NCI-H2107 treated with DMSO at 0.1 percent for 48 hours (cell line): Measurements from ENCODE around the gene RASL12.

Source experiments
- DNase-seq: peaks from one replicate; lab custom pipeline; 2025; ENCODE audit not compliant: unreplicated experiment; lab: John Stamatoyannopoulos, UW

The RASL12 gene

GRCh38 chr15:65092911-65093792 is 25.4 kb upstream of the RASL12 start:
- no peak for DNase-seq

DNA sequence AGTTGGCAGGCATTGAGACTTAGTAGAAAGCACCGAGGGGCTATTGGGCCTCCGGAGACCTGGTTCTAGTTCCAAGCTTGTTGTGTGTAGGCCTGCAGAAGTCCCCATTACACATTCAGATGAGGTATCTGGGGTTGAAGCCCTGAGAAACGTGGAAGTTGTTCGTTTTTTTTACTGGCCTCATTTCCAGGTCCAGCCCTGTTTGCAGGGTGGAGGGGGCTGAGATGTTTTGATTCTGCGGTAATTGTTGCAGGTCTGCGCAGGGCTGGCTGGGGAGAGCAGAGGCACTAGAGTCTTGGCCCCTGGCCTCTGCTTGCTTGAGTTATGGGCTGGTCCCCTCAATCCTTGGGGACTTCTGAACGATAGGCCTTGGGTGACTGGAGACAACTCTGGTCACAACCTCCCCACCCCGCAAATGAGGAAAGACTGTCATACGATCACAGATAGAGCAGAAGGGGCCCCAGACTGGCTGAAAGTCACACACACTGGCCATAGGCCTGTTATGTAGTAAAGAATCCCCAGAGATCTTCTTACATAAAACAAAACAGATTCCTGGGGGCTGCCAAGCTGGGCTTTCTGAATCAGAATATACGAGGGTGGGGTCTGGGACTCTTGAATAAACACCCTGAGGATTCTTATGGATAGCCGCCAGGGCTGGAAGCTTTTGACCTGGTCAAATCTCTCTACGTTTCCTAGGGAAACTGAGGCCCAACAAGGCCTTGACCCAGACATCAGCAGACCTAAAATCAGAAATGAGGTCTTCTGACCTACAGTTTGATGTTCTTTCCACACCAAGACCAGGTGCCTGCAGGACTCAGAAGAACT is 24.4 kb upstream of the RASL12 start:
- DNase-seq, result no peak

GRCh38 chr15:65089206-65089824 is 21.5 kb upstream of the RASL12 start:
- no peak for DNase-seq

DNA sequence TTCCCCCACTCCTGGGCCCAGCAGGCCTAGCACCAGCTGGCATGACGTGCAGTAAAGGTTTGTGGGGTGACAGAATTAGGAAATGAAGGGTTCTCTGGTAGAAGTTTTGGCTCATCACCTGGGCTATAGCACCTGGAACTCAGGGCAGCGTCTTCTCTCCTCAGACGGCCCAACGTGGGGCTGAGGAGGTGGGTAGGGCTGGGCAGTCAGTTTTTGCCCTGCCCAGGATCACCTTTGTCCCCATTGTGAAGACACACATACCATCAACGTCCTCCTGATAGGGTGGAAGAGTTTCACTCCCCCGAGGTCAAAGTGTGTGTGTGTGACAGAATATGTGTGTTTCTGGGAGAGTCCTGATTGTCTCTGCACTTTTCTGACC is 20.8 kb upstream of the RASL12 start:
- no peak for DNase-seq

DNA sequence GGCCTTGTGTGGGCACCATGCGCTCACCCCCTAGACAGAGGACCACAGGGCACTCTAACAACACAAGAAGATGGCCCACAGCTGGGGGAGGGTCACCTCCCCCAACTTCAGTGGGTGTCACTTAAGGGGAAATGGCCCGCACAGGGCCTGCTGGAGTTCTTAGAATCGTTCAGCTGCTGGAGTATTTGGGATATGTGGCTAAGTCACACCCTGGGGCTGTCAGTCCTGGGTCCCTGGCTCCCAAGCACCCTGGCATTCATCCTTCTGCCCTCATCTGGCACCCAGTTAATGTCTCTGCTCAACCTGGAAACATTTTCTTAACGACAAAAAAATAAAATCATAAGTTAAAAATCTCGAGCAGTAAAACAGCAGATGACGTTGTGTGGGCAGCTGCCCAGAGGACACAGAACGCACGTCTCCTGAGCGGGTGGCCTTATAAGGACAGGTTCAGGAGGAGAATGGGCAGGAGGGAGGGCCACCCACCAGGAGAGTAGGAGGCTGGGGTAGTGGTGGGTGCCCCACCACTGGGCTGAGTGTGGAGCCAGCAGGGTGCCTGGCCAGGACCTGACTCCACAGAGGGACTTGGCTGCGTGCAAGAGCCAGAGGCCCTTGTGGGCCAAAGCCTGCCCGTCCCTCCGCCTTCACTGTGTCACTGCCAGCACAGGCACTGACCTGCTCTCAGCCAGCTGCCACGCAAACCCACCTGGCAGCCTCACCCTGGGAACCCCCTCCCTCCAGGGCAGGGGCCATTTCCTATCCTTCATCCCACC is 20.3 kb upstream of the RASL12 start:
- no peak for DNase-seq

- DNase-seq, result peak; percentile 10
These were observed 19.6 kb upstream of the RASL12 start for GRCh38 chr15:65087411-65087810.

- no peak for DNase-seq
These were observed 18.9 kb upstream of the RASL12 start for GRCh38 chr15:65086680-65087111.

DNA sequence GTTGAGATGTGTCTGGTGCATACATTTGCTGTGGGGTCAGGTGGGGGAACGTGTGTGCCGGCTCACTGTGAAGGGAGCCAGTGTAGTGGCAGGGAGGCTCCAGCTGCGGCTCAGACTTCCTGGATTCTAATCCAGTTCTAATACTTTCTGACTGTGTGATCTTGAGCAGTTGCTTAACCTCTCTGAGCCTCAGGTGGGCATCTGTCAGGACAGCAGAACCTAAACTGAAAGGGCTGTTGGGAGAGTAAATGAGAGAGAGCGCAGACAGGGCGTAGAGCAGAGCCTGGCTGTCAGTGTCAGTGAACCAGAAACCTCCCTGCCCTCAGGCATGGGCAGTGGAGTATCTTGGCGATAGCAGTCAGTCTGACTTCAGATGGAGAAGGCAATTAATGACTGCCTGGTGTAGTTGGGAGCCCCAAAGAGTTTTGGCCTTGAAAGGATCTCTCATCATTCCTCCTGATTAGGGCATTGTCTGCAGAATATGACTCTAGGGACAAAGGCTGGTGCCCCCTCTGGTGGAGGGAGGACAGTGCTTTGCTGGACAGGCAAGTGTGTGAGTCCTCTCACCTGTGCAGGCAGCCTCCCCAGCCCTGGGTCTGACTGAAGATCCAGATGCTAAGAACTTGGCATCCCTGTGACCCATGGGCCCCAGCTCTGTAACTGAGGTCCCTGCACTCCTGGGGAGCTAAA is 18.3 kb upstream of the RASL12 start:
- DNase-seq, result no peak

DNA sequence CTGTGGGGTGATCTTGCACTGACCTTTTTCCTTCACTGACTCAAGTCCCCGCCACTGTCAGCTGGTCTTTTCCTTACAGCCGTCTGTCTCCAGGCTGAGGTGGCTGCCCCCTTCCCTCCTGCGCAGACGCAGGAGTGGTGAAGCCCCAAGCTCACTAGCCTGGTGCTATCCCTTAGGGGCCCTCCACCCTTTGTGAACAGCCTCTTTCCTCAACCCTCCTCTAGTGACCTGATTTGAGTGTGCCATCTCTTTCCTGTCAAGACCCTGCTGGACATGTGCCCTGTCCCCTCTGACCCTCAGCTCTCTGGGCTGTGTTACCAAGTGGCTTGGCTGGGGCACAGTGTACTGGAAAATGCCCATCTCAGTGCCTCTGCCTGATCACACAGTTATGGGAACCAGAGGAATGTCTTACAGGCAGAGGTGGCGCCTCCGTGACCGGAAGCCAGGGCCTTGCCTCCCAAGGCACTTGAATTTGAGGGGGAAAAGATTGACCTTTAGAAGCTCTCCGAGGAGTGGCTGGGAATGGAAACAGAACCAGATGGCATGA is 17.5 kb upstream of the RASL12 start:
- DNase-seq, result no peak

DNA sequence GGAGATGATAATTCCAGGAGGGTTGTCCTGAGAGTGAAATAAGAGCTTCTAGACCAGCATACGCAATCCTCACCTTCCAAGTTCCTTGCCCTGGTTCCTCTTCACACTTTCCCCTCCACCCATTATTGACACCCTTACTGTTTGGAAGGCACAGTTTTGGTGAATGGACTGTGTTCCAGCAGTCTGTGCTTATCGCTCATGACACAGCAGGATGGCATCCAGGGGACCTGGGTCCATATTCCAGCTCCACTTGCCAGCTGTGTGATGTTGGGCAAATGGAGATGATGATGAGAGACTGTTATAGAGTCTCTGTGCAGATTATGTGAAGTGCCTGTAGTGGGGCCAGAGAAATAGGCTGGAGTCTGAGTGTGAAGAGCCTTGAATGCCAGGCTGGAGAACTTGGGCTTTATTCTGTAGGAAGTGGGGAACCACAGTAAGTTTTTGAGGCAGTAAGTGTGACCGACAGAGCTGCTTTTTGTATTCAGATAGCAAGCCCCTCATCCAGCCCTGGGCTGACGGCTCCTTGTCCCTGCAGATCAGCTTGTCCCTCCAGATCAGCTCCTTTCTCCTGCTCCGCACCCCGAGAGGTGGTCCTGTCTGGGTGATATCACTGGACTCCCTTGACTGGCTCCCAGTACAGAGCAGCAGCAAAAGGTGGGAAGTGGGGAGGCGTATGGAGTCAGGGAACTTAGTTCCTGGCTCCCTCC is 16.9 kb upstream of the RASL12 start:
- no peak for DNase-seq

DNA sequence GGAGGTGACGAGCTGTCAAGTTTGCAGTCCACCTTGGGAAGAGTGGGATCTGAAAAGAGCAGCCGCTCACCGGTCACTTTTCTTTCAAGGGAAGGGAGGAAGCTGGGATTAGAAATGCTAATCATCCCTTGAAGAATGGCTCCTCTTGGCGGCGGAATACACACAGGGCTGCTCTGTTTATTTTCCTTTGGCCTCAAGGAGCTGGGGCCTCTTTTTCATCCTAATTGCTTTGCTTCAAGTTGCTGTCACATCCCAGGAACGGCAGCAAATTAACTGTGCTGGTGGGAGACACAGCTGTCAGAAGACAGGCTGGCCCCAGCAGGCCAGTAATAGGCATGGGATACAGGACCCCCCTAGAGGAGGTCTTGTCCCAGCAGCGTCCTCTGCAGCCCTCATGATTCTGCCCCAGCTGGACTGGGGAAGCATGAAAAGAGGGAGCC is 15.5 kb upstream of the RASL12 start:
- no peak for DNase-seq

GRCh38 chr15:65082303-65082953 is 14.6 kb upstream of the RASL12 start:
- peak; percentile 25 for DNase-seq

DNA sequence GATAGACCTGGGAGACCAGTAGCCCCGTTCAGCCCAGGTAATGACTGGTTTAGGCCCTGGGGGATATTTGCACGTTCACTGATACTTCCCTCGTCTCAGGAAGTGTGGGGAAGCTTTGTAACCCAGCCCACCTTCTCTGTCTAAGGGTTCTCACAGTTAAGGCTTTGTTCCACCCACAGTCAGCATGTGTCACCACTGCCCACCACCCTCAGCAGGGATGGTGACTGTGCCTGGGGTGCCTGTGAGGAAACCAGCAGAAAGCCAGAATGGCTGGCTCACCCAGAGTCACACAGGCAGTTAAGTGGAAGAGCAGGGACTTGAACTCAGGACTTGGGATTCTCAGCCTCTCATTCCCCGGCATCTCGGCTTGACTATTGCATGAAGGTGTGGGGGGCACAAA is 14.0 kb upstream of the RASL12 start:
- no peak for DNase-seq

- DNase-seq, result no peak
These were observed 13.5 kb upstream of the RASL12 start for GRCh38 chr15:65081270-65081669.

DNA sequence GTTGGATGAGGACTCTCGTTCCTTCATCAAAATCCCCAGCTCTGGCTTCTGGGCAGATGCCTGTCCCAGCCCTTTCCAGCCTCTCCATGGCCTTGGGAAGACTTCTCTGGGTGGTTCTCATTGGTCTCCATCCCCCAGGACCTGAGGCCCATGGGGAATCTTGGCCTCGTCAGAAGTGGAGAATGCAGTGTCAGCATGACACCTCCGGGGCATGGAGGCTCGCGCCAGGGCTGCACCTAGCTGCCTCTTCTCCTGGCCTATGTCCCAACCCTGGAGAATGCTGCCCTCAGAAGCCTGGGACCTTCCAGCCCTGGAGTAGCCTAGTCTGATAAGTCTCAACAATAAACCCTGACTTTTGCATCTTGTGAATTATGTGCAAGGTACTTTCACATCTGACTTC is 11.8 kb upstream of the RASL12 start:
- DNase-seq, result no peak

- no peak for DNase-seq
These were observed 10.2 kb upstream of the RASL12 start for GRCh38 chr15:65077981-65078352.

GRCh38 chr15:65077291-65077980 is 9.6 kb upstream of the RASL12 start:
- DNase-seq, result no peak
